ENCODE data around the gene CPT1C.

- TF ChIP-seq CTCF (IDR thresholded peaks at IDR 0.05) (no peak), POLR2A (IDR thresholded peaks at IDR 0.05) (no peak)
Measured at GRCh38 chr19:49656456-49657109, 34.3 kb upstream of the CPT1C start.

Data from body of pancreas (tissue), 4 donors.